Ishikawa (cell line): ENCODE results near the gene SMIM17.

Experiments
- CEBPB ChIP-seq: IDR thresholded peaks from 2 replicates; pipeline ENCODE4 v1.6.1; 2012
- CREB1 ChIP-seq: IDR thresholded peaks from 2 replicates; pipeline ENCODE4 v1.6.1; 2012; ENCODE audit warnings: low read depth
- EGR1 ChIP-seq: IDR thresholded peaks from 2 replicates; pipeline ENCODE4 v1.6.1; 2012
- EP300 ChIP-seq: IDR thresholded peaks from 2 replicates; pipeline ENCODE4 v1.6.1; 2012; ENCODE audit warnings: borderline replicate concordance
- FOXM1 ChIP-seq: IDR thresholded peaks from 2 replicates; pipeline ENCODE4 v1.6.1; 2012; ENCODE audit warnings: low read depth, borderline replicate concordance
- NFIC ChIP-seq: IDR thresholded peaks from 2 replicates; pipeline ENCODE4 v1.6.1; 2012
- RAD21 ChIP-seq: IDR thresholded peaks from 2 replicates; pipeline ENCODE4 v1.6.1; 2012; ENCODE audit warnings: low read depth
- TAF1 ChIP-seq: IDR thresholded peaks from 2 replicates; pipeline ENCODE4 v1.6.1; 2012; ENCODE audit warnings: low read depth, mild to moderate bottlenecking
- TCF12 ChIP-seq: IDR thresholded peaks from 2 replicates; pipeline ENCODE4 v1.6.1; 2012; ENCODE audit warnings: low read depth
- TEAD4 ChIP-seq: IDR thresholded peaks from 2 replicates; pipeline ENCODE4 v1.6.1; 2012
- USF1 ChIP-seq: IDR thresholded peaks from 2 replicates; pipeline ENCODE4 v1.6.1; 2012
- YY1 ChIP-seq: IDR thresholded peaks from 2 replicates; pipeline ENCODE4 v1.6.1; 2012; ENCODE audit warnings: low read depth
- ZBTB7A ChIP-seq: IDR thresholded peaks from 2 replicates; pipeline ENCODE4 v1.6.1; 2012; ENCODE audit warnings: low read depth
- TF ChIP-seq, protein P1 (sequence below): IDR thresholded peaks from 2 replicates; pipeline ENCODE4 v1.6.1; 2012; ENCODE audit warnings: low read depth, mild to moderate bottlenecking
- TF ChIP-seq, protein P2 (sequence below): IDR thresholded peaks from 2 replicates; pipeline ENCODE4 v1.6.1; 2012

SMIM17 gene

DNA sequence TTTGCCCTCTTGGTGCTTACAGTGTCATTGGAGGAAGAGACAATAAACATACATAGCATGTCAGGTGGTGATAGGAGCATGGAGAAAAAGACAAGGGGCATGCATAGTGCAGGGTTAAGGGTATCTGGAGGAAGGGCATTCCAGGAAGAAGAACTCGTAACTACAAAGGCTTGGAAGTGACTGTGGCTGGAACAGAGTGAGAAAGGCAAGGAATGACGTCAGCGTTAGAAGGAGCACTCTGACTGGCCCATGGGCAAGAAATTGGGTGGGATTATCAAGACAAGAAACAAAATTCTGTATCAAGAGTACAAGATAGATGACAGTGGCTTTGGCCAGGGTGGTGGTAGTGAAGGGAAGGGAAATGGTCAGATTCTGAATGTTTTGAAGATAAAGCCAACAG, 11.2 kb downstream of the SMIM17 start:
- TF ChIP-seq, protein P1, sequence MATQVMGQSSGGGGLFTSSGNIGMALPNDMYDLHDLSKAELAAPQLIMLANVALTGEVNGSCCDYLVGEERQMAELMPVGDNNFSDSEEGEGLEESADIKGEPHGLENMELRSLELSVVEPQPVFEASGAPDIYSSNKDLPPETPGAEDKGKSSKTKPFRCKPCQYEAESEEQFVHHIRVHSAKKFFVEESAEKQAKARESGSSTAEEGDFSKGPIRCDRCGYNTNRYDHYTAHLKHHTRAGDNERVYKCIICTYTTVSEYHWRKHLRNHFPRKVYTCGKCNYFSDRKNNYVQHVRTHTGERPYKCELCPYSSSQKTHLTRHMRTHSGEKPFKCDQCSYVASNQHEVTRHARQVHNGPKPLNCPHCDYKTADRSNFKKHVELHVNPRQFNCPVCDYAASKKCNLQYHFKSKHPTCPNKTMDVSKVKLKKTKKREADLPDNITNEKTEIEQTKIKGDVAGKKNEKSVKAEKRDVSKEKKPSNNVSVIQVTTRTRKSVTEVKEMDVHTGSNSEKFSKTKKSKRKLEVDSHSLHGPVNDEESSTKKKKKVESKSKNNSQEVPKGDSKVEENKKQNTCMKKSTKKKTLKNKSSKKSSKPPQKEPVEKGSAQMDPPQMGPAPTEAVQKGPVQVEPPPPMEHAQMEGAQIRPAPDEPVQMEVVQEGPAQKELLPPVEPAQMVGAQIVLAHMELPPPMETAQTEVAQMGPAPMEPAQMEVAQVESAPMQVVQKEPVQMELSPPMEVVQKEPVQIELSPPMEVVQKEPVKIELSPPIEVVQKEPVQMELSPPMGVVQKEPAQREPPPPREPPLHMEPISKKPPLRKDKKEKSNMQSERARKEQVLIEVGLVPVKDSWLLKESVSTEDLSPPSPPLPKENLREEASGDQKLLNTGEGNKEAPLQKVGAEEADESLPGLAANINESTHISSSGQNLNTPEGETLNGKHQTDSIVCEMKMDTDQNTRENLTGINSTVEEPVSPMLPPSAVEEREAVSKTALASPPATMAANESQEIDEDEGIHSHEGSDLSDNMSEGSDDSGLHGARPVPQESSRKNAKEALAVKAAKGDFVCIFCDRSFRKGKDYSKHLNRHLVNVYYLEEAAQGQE, result no peak
- TF ChIP-seq CREB1 (no peak), EP300 (no peak), ZBTB7A (no peak), TAF1 (no peak), NFIC (no peak), YY1 (no peak), CEBPB (no peak), EGR1 (no peak), USF1 (no peak), FOXM1 (no peak), TCF12 (no peak), RAD21 (no peak), TEAD4 (no peak)
- TF ChIP-seq, protein P2, sequence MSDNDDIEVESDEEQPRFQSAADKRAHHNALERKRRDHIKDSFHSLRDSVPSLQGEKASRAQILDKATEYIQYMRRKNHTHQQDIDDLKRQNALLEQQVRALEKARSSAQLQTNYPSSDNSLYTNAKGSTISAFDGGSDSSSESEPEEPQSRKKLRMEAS, result no peak

DNA sequence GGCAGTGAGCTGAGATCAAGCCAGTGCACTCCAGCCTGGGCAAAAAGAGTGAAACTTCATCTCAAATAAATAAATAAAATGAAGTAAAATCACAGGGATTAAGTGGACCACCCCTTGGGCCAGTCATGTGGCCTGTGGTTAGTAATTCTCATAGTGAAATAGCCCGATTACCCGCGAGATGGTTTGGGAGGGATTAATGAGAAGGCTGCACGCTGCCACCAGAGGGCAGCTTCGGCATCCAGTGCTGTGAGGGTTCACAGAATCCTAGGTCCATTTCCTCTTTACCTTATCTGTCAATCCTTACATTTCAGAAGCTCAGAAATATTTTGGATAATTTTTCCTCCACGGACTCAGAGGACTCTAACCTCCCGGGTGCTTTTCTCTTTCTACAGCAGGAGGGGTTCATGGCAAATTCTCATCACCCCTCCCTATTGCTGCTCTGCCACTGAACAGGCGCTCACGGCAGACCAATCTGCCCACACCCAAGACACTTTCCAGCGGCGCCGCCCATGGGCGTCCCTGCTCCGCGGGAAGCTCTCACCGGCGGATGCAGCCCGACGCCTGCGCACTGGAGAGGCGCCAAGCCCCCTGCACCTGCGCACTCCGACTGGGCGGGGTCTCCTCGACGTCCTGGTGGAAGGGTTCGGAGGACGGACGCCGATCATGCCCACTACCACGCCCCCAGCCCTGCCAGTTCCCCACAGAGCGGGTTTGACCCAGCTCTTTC, 17.6 kb downstream of the SMIM17 start:
- TF ChIP-seq FOXM1 (no peak), CEBPB (no peak), EGR1 (no peak), ZBTB7A (no peak), YY1 (no peak), NFIC (no peak), TAF1 (no peak), TCF12 (no peak), EP300 (no peak), RAD21 (no peak), USF1 (no peak), CREB1 (no peak)
- TF ChIP-seq, protein P1, result no peak
- TF ChIP-seq, protein P2, result no peak

- no peak for TF ChIP-seq TEAD4
- no peak for TF ChIP-seq NFIC
Observed at GRCh38 chr19:56661248-56661647, 18.3 kb downstream of the SMIM17 start.

DNA sequence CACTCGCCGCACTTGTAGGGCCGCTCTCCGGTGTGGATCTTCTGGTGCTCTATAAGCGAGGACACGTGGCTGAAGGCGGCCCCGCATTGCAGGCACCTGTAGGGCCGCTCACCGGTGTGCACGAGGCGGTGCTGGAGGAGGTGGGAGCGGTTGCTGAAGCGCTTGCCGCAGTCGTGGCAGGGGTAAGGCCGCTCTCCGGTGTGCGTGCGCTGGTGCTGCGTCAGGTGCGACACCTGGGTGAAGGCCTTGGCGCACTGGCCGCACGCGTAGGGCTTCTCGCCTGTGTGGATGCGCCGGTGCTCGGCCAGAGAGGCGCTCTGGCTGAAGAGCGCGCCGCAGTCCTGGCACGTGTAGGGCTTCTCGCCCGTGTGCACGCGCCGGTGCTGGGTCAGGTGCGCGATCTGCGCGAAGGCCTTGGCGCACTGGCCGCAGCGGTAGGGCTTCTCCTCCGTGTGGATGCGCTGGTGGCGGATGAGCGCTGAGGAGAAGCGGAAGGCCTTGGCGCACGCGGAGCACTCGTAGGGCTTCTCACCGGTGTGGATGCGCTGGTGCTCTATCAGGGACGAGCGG, 21.1 kb downstream of the SMIM17 start:
- no peak for TF ChIP-seq USF1
- TF ChIP-seq NFIC, result no peak
- TF ChIP-seq TEAD4, result no peak

DNA sequence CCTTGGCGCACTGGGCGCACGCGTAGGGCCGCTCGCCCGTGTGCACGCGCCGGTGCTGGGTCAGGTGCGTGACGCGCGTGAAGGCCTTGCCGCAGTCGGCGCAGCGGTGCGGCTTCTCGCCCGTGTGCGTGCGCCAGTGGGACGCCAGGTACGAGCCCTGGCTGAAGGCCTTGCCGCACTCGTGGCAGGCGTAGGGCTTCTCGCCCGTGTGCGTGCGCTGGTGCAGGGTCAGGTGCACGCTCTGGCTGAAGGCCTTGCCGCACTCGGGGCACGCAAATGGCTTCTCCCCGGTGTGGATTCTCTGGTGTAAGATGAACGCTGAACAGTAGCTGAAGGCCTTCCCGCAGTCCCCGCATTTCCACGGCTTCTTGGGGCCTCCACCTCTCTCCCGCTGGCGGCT, 21.6 kb downstream of the SMIM17 start:
- TF ChIP-seq TAF1 (no peak), CEBPB (no peak), YY1 (no peak), FOXM1 (no peak), EGR1 (no peak), RAD21 (no peak), CREB1 (no peak), NFIC (no peak), EP300 (no peak), USF1 (no peak)
- TF ChIP-seq, protein P2, result no peak
- TF ChIP-seq, protein P1, result no peak
